Epithelial cell of prostate (primary cell): Measurements from ENCODE around the gene TRPM4.

Experiments used
- DNase-seq: peaks from one replicate; pipeline ENCODE4 v3.0.0-alpha.2; 2011; ENCODE audit warnings: low read depth, low spot score
- H3K27ac ChIP-seq: fragments of 450-650 bp; 2 replicates; pipeline ENCODE4 v1.5.1; 2017; ENCODE audit warnings: mild to moderate bottlenecking

TRPM4 gene

DNA sequence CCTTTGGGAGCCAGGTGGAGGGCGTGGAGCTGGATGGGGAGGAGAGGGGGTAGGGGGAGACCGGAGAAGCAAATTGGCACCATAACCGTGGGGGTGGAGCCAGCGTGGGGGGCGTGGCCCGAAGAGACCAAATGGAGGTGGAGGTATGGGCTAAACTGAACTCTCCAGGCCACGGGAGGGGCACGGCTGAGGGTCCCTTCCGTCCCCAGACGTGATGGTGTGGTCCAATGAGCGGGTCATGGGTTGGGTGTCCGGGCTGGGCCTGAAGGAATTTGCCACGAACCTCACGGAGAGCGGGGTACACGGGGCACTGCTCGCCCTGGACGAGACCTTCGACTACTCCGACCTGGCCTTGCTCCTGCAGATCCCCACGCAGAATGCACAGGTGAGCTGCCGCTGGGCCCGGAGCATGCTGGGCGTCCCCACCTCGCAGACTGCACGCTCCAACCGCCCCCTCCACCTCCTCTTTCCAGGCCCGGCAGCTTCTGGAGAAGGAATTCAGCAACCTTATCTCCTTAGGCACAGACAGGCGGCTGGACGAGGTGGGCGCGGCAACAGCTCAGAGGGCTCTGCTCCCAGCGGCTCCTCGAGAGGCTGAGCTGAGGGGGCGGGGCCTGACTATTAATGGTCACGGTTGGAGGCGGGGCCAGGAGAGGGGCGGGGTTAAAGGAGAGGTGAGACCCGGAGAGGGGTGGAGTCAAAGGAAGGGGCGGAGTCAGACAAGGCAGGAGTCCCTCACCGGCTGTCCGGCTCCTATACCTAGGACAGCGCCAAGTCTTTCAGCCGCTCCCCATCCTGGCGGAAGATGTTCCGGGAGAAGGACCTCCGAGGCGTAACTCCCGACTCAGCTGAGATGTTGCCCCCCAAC, 8.6 kb upstream of the TRPM4 start:
- H3K27ac ChIP-seq = peak overlapping the region; percentile 31
- DNase-seq = no peak

DNA sequence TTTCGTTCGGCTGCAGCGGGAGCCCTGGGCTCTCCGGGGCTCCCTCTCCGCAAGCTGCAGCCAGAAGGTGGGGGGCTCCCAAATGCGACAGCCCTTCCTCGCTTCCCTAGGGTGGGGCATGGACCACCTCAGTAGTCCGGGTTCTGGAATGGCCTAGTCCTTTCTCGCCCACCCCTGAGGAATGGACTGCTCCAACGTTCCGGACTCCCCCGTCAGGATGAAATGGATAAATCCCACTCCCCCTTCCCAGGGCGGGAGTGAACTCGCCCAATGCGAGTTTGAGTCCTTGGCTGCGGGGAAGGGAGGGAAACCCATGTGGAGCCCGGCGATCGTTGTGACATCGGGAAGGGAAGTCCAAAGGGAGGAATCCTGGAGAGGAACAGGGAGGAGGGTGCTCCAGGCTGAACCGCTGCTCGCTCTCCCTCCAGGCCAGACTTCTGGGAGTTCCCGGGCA, 7.9 kb upstream of the TRPM4 start:
- no peak for DNase-seq
- H3K27ac ChIP-seq = peak overlapping the region; percentile 31

DNA sequence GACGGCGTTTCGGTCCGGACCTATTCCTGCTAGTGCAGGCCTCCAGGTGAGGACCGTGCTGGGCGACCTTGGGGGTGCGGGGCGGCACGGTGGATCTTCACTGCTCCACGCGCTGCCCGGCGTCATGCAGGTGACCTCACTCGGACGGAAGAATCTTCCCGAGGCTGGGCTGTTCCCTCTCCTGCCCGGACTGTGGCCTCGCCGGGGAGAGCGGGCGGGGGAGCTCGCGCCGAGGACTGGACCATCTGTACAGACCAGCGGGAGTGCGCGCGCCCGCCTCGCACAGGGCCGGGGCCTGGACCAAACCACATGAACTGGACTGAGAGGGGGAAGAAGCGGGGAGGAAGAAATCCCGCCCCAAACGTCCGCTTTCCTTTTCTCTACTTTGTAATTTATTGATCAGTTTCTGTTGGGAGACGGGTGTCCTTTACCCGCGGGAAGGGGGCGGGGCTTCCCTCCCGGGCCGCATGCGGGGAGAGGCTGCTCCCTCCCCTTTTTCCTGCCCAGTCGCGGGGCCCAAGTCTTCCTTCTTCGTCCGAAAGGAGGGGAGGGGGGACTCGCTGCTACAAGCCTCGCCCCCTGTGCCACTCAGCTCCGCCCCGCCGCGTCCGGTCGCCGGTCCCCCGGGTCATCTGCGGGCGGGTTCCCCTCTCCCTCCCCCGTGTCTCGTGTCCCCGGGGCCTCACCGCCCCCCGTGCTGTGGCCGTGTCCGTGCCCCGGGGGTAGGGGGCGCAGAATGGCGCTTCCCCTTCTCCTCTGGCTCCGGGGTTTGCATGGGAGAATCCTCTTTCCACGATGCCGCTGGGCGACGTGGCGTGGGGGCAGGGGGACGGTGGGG, 7.3 kb upstream of the TRPM4 start:
- DNase-seq = no peak
- peak overlapping the region; percentile 31 for H3K27ac ChIP-seq

DNA sequence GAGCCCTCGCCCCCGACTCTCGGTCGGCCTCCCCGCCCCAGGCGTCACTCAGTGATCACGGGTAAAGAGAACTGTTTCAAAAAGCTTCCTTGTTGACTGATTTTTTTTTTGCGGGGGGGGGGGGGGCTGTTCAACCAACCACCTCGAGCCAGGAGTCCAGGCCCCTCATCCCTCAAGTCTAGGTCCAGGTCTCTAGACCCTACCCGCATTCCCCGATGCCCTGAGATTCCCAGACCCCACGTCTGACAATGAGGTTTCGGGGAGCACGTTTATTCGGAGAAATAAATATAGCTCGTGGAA, 6.7 kb upstream of the TRPM4 start:
- DNase-seq = no peak
- H3K27ac ChIP-seq = no peak overlapping the region

GRCh38 chr19:49151267-49152118, 6.1 kb upstream of the TRPM4 start:
- DNase-seq = no peak
- no peak overlapping the region for H3K27ac ChIP-seq

- no peak for DNase-seq
These were observed 5.5 kb upstream of the TRPM4 start for GRCh38 chr19:49152119-49152550.

DNA sequence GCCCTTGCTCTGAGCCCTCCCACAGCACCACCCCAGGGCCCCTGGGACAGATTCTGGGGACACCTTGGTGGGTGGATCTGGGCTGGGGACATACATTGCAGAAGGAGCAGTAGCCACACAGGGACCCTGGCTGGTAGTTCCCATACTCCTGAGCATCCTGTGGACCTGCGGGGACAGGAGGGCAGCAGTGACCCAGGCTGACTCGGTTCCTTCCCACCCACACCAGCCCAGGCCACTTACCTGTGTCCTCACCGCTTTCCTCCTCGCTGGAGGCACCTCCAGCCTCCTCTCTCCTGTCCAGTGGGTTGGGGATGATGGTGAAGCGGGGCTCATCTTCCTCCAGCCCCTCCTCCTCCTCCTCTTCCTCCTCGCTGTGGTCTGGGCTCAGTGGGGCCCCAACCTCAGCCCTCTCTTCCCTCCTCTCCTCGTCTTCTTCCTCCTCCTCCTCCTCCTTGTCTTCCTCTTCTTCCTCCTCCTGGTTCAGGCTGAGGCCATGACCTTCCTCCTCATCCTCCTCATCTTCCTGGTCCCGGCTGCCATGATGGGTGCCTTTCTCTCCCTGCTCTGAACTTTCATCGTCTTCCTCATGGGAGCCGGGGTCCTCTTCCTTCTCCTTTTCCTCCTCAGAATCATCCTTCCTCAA, 4.3 kb upstream of the TRPM4 start:
- no peak overlapping the region for H3K27ac ChIP-seq
- DNase-seq = no peak

More at GRCh38 chr19:49152119-49152550, 5.5 kb upstream of the TRPM4 start:
- no peak overlapping the region for H3K27ac ChIP-seq

DNA sequence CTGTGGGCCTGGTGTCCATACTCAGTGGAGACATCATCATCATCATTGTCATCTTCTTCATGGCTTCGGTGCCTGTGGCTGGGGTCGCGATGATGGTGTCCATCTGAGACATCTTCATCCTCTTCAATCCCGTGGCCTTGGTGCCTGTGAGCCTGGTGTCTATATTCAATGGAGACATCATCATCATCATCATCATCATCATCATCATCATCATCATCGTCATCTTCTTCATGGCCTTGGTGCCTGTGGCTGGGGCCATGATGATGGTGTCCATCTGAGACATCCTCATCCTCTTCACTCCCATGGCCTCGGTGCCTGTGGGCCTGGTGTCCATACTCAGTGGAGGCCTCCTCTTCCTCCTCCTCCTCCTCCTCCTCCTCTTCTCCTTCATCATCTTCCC, 3.3 kb upstream of the TRPM4 start:
- no peak overlapping the region for H3K27ac ChIP-seq
- DNase-seq = no peak

GRCh38 chr19:49155005-49155819, 2.4 kb upstream of the TRPM4 start, which contains the start of gene HRC:
TSS of gene HRC (minus strand) at chr19:49155396. CDS start at chr19:49155237, 159 bp downstream.
- no peak for DNase-seq
- no peak within 1 kb of the TSS for H3K27ac ChIP-seq

- H3K27ac ChIP-seq = no peak overlapping the region
- DNase-seq = no peak
These were observed 1.7 kb upstream of the TRPM4 start for GRCh38 chr19:49155820-49156346.

GRCh38 chr19:49160450-49161189, 3.0 kb downstream of the TRPM4 start:
- H3K27ac ChIP-seq = no peak overlapping the region
- no peak for DNase-seq

DNA sequence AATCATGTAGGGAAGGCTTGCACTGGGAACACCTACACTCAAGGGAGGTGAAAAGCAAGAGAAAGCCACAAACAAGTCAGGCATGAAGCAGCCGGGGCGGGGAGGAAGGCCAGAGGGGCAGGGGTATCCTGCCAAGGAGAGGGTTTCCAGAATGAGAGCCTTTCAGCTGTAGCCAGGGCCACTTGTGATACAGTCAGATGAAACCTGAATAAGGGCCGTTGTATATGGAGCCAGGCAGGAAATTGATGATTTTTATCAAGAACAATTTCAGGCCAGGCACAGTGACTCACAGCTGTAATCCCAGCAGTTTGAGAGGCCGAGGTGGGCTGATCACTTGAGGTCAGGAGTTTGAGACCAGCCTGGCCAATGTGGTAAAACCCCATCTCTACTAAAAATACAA, 4.4 kb downstream of the TRPM4 start:
- no peak for DNase-seq

GRCh38 chr19:49165111-49165750, 7.6 kb downstream of the TRPM4 start:
- H3K27ac ChIP-seq = no peak overlapping the region

More for the DNA sequence above, 4.4 kb downstream of the TRPM4 start:
- H3K27ac ChIP-seq = no peak overlapping the region

DNA sequence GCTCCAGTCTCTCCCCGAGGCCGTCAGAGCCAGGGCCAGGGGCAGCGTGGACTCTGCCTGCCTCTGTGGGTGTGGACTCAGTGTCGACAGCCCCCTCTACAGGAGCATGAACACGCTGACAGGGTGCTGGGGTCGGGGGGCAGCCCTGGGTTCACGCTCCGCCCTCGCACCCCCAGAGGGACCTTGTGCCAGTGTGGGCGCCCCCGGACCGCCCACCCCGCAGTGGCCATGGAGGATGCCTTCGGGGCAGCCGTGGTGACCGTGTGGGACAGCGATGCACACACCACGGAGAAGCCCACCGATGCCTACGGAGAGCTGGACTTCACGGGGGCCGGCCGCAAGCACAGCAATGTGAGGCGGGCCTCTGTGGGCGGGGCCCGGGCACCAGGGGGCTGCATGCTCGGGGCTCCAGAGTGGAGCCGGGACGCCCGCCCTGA, 8.3 kb downstream of the TRPM4 start:
- no peak overlapping the region for H3K27ac ChIP-seq
- no peak for DNase-seq

More at GRCh38 chr19:49165111-49165750, 7.6 kb downstream of the TRPM4 start:
- DNase-seq = no peak

GRCh38 chr19:49167857-49168409, 10.3 kb downstream of the TRPM4 start:
- no peak overlapping the region for H3K27ac ChIP-seq
- DNase-seq = no peak

GRCh38 chr19:49168421-49168820, 10.8 kb downstream of the TRPM4 start:
- no peak for DNase-seq
- H3K27ac ChIP-seq = no peak overlapping the region

DNA sequence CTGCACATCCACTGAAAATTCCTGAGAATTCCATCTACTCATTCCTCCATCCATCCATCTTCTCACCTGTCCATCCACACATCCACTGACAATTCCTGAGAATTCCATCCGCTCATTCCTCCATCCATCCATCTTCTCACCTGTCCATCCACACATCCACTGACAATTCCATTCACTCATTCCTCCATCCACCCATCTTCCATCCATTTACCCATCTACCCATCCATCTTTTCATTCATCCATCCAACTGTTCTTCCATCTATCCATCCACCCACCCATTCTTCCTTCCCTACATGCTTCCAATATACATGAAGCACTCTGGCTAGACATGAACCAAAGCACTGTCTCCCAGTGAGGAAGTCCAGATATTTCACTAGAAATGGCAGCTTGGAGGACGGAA, 15.6 kb downstream of the TRPM4 start:
- DNase-seq = no peak
- no peak overlapping the region for H3K27ac ChIP-seq
